ENCODE measurements around the gene TRPC4AP.

Gene TRPC4AP

GRCh38 chr20:34986311-34987287, 106.0 kb downstream of the TRPC4AP start:
- no peak for DNase-seq (ENCODE audit: low read depth, low spot score)

- no peak for DNase-seq (ENCODE audit: low read depth, low spot score)
Measured at GRCh38 chr20:34985461-34986310, 106.9 kb downstream of the TRPC4AP start.

GRCh38 chr20:34984756-34985261, 107.8 kb downstream of the TRPC4AP start:
- peak; percentile 32 for DNase-seq (ENCODE audit: low read depth, low spot score)

- peak; percentile 87 for DNase-seq (ENCODE audit: low read depth, low spot score)
Measured at GRCh38 chr20:34983995-34984735, 108.4 kb downstream of the TRPC4AP start.

- DNase-seq (ENCODE audit: low read depth, low spot score), result no peak
Measured at GRCh38 chr20:34983089-34983820, 109.4 kb downstream of the TRPC4AP start.

GRCh38 chr20:34982270-34983088, 110.1 kb downstream of the TRPC4AP start:
- DNase-seq (ENCODE audit: low read depth, low spot score), result no peak

- peak; percentile 73 for DNase-seq (ENCODE audit: low read depth, low spot score)
Measured at GRCh38 chr20:34980543-34981233, 111.9 kb downstream of the TRPC4AP start.

GRCh38 chr20:34979366-34980153, 113.0 kb downstream of the TRPC4AP start:
- DNase-seq (ENCODE audit: low read depth, low spot score), result peak; percentile 70

- DNase-seq (ENCODE audit: low read depth, low spot score), result no peak
Measured at GRCh38 chr20:34978092-34978744, 114.4 kb downstream of the TRPC4AP start.

GRCh38 chr20:34977365-34978091, 115.1 kb downstream of the TRPC4AP start:
- peak; percentile 57 for DNase-seq (ENCODE audit: low read depth, low spot score)

GRCh38 chr20:34976286-34976685, 116.3 kb downstream of the TRPC4AP start:
- DNase-seq (ENCODE audit: low read depth, low spot score), result no peak

- DNase-seq (ENCODE audit: low read depth, low spot score), result no peak
Measured at GRCh38 chr20:34974246-34974645, 118.4 kb downstream of the TRPC4AP start.

- DNase-seq (ENCODE audit: low read depth, low spot score), result no peak
Measured at GRCh38 chr20:34971561-34972235, 120.9 kb downstream of the TRPC4AP start.

GRCh38 chr20:34970846-34971560, 121.6 kb downstream of the TRPC4AP start:
- DNase-seq (ENCODE audit: low read depth, low spot score), result no peak

- no peak for DNase-seq (ENCODE audit: low read depth, low spot score)
Measured at GRCh38 chr20:34970193-34970840, 122.3 kb downstream of the TRPC4AP start.
